Breast epithelium (tissue), 3 donors: ENCODE results near the gene MRPL9.

ENCODE experiments used
- POLR2A ChIP-seq: fragments of 450-650 bp; IDR thresholded peaks from one replicate; pipeline ENCODE4 v1.6.1; 2016; ENCODE audit warnings: antibody characterized with exemption, mild to moderate bottlenecking, moderate library complexity
- TF ChIP-seq, protein P1 (sequence below), 3 donors: fragments of 450-650 bp; IDR thresholded peaks; one replicate each; pipeline ENCODE4 v1.5.1; 2016 to 2017; ENCODE audit warnings: antibody characterized with exemption in 3 of 3, mild to moderate bottlenecking in 3 of 3, moderate library complexity in 3 of 3

DNA sequence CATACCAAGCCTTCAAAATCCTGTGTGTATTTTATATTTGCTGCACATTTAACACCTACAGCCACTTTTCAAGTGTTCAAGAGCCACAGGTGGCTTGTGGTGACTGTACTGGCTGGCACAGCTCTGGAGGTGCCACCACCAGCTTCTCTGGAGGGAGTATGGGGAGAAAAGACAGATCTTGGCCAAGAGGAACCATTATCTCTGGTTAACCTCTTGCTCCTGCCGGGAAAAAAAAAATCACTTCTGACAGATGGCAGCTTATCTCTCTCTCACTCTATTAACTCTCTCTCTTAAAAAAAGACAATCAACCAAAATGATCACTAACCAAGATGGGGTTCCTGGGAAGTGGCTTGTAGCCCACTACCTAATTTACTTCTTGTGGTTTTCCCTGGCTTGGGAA, 43.2 kb downstream of the MRPL9 start:
- no peak for TF ChIP-seq POLR2A
- TF ChIP-seq, protein P1, sequence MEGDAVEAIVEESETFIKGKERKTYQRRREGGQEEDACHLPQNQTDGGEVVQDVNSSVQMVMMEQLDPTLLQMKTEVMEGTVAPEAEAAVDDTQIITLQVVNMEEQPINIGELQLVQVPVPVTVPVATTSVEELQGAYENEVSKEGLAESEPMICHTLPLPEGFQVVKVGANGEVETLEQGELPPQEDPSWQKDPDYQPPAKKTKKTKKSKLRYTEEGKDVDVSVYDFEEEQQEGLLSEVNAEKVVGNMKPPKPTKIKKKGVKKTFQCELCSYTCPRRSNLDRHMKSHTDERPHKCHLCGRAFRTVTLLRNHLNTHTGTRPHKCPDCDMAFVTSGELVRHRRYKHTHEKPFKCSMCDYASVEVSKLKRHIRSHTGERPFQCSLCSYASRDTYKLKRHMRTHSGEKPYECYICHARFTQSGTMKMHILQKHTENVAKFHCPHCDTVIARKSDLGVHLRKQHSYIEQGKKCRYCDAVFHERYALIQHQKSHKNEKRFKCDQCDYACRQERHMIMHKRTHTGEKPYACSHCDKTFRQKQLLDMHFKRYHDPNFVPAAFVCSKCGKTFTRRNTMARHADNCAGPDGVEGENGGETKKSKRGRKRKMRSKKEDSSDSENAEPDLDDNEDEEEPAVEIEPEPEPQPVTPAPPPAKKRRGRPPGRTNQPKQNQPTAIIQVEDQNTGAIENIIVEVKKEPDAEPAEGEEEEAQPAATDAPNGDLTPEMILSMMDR (IDR thresholded peaks at IDR 0.05), result no peak
